GM12878 (cell line): ENCODE measurements around the gene KIF14. TPM values are rescaled to one million over a fixed set of nuclear protein-coding genes. Genes with fewer than 3 reads are reported as not detected.

ENCODE experiments used
- ATAC-seq: fragments of 200-7000 bp; cut with Tn5 transposase; 3 replicates; pipeline ENCODE4 v1.9.1; 2020; ENCODE audit warnings: mild to moderate bottlenecking, moderate library complexity
- BruUV-seq: library from RNA; stranded (reverse); fragments of 400-500 nt; replicated peaks from 2 replicates; lab custom pipeline; 2021; lab: Mats Ljungman, UMichigan
- CTCF ChIA-PET: fragments of 300-600 bp; sonication (Branson Sonifier 250); formaldehyde crosslinking; extraction: SDS; loops from one replicate; lab custom pipeline; 2021; ENCODE audit warnings: inconsistent platforms; lab: Yijun Ruan, JAX
- POLR2A ChIA-PET: fragments of 350-600 bp; formaldehyde crosslinking; extraction: SDS; loops from one replicate; lab custom pipeline; 2021; ENCODE audit warnings: inconsistent platforms; lab: Charles Lee
- RAD21 ChIA-PET: fragments of 300-600 bp; sonication (Branson Sonifier 250); formaldehyde crosslinking; loops from one replicate; lab custom pipeline; 2023; ENCODE audit warnings: antibody characterized with exemption; ENCODE audit not compliant: unreplicated experiment; lab: Charles Lee
- SMC1A ChIA-PET: fragments of 300-600 bp; sonication (Branson Sonifier 250); formaldehyde crosslinking; loops from one replicate; lab custom pipeline; 2023; ENCODE audit not compliant: unreplicated experiment, uncharacterized antibody; lab: Charles Lee
- DNase-seq: peaks from one replicate; pipeline ENCODE4 v3.0.0-alpha.2; 2011; ENCODE audit warnings: low read depth, low spot score
- FAIRE-seq: peaks from 3 replicates; lab custom pipeline; 2011; peaks lifted over from hg19 to GRCh38; lab: Jason Lieb, UNC
- H2AFZ ChIP-seq: 2 replicates; pipeline ENCODE4 v1.6.0; 2011; ENCODE audit warnings: low read depth, low read length, control low read depth; ENCODE audit not compliant: control insufficient read depth
- H3K27ac ChIP-seq: 2 replicates; pipeline ENCODE4 v1.5.1; 2011; ENCODE audit warnings: control low read depth; ENCODE audit not compliant: control insufficient read depth, insufficient read depth
- H3K27me3 ChIP-seq, 2 experiments: replicated peaks in 1 of 2; 2 replicates each; pipeline versions ENCODE4 v1.6.0 to v1.6.1; 2011; ENCODE audit warnings: low read length in 1 of 2; ENCODE audit not compliant: control insufficient read depth in 2 of 2, insufficient read depth in 2 of 2
- H3K36me3 ChIP-seq, 2 experiments: 2 replicates each; pipeline ENCODE4 v1.5.1; 2011; ENCODE audit warnings: low read length in 1 of 2; ENCODE audit not compliant: control insufficient read depth in 2 of 2, insufficient read depth in 2 of 2
- H3K4me1 ChIP-seq: 2 replicates; pipeline ENCODE4 v1.6.1; 2011; ENCODE audit warnings: mild to moderate bottlenecking, low read length, moderate library complexity, mixed read lengths; ENCODE audit not compliant: control insufficient read depth, insufficient read depth
- H3K4me2 ChIP-seq: 2 replicates; pipeline ENCODE4 v1.6.0; 2011; ENCODE audit warnings: control low read depth; ENCODE audit not compliant: control insufficient read depth, insufficient read depth
- H3K4me3 ChIP-seq: fragments of 200-600 bp; sonication (generic); 2 replicates; pipeline ENCODE4 v1.5.1; 2016
- H3K79me2 ChIP-seq: 2 replicates; pipeline ENCODE4 v1.6.0; 2011; ENCODE audit warnings: low read length; ENCODE audit not compliant: control insufficient read depth, insufficient read depth
- H3K9ac ChIP-seq: 2 replicates; pipeline ENCODE4 v1.8.0; 2011; ENCODE audit warnings: low read length, control low read depth, mixed read lengths; ENCODE audit not compliant: control insufficient read depth, insufficient read depth
- H3K9me3 ChIP-seq: replicated peaks from 3 replicates; pipeline ENCODE4 v1.5.1; 2011; ENCODE audit warnings: mild to moderate bottlenecking, low read length; ENCODE audit not compliant: control insufficient read depth, insufficient read depth
- H4K20me1 ChIP-seq: 2 replicates; pipeline ENCODE4 v1.6.0; 2011; ENCODE audit not compliant: control insufficient read depth, insufficient read depth
- BCL3 ChIP-seq: IDR thresholded peaks from 2 replicates; pipeline ENCODE4 v1.6.1; 2011; ENCODE audit warnings: borderline replicate concordance, low read depth, mild to moderate bottlenecking, moderate library complexity, low read length; ENCODE audit not compliant: insufficient read depth, poor library complexity, severe bottlenecking
- CUX1 ChIP-seq: IDR thresholded peaks from 2 replicates; pipeline ENCODE4 v1.6.1; 2012; ENCODE audit warnings: improper control_type of control experiment, low read depth, low read length; ENCODE audit not compliant: insufficient replicate concordance
- E2F8 ChIP-seq: fragments of 450-650 bp; IDR thresholded peaks from 2 replicates; pipeline ENCODE4 v1.6.1; 2018; ENCODE audit warnings: mild to moderate bottlenecking, low read depth, moderate library complexity; ENCODE audit not compliant: partially characterized antibody
- E4F1 ChIP-seq: fragments of 450-650 bp; IDR thresholded peaks from 2 replicates; pipeline ENCODE4 v1.6.1; 2018; ENCODE audit warnings: borderline replicate concordance, mild to moderate bottlenecking; ENCODE audit not compliant: partially characterized antibody
- SPI1 ChIP-seq: IDR thresholded peaks from 2 replicates; pipeline ENCODE4 v1.6.1; 2011; ENCODE audit warnings: low read depth, mild to moderate bottlenecking, low read length, moderate library complexity, borderline replicate concordance; ENCODE audit not compliant: insufficient read depth
- ZBTB33 ChIP-seq: fragments of 450-650 bp; IDR thresholded peaks from 2 replicates; pipeline ENCODE4 v1.6.1; 2017; ENCODE audit warnings: mild to moderate bottlenecking
- WGBS: methylation state at CpG from one replicate; pipeline ENCODE4 v1.1.6; 2016; ENCODE audit warnings: low lambda C conversion rate; ENCODE audit not compliant: insufficient replicate concordance, insufficient coverage; ENCODE audit errors: missing lambda C conversion rate; 5-methylcytosine and 5-hydroxymethylcytosine counted together
- in situ Hi-C: fragments of 300-500 bp; cut with MboI; formaldehyde crosslinking; loops from 9 replicates; pipeline ENCODE4 v1.14.3; 2018; ENCODE audit warnings: mixed read lengths
- intact Hi-C: fragments of 100-400 bp; cut with micrococcal nuclease; formaldehyde crosslinking; loops from one replicate; pipeline ENCODE4 v1.14.2; 2022; ENCODE audit not compliant: unreplicated experiment
- polyA plus RNA-seq, 11 experiments: library from polyadenylated mRNA; depleted of rRNA in 4 of 11; unstranded in 6 of 11; stranded (reverse) in 5 of 11; fragments of >200 nt; fragmentation: Nextera tagmentation in 4 of 11; fragmentation: Illumina TruSeq in 1 of 11; extraction: Ambion mirVana in 4 of 11; extraction: Trizol in 1 of 11; gene quantifications; 1 replicate in 1 of 11; 2 replicates in 10 of 11; pipeline versions ENCODE4 v1.2.1 to v1.2.3, GENCODE V29; 2011 to 2016; ENCODE audit warnings: inconsistent platforms in 2 of 11, missing spikeins in 2 of 11, low read depth in 1 of 11
- total RNA-seq, 4 experiments: library from RNA; depleted of rRNA in 3 of 4; stranded (reverse); fragments of >200 nt in 3 of 4; fragmentation: Illumina TruSeq in 1 of 4; extraction: Trizol in 1 of 4; gene quantifications; 2 replicates each; pipeline versions ENCODE4 v1.2.1 to v1.2.3, GENCODE V29; 2013 to 2021

Gene KIF14
- total and polyA plus RNA-seq, 10 of the 15 experiments (the other 5 are each of a cell fraction or from before 2014, with no cell fraction given): 6.8 to 25.5 (median 14.4) TPM

GRCh38 chr1:200631375-200631774, 10.8 kb upstream of the KIF14 start:
- intact Hi-C loops: no loop called here
- Histone ChIP-seq H3K27ac (no peak overlapping the region), H3K4me2 (no peak overlapping the region), H3K9me3 (no peaks in the 10 kb centered on the region), H3K27me3 (no peaks in the 10 kb centered on the region), H3K36me3 (no peaks in the 10 kb centered on the region), H3K4me3 (no peak overlapping the region), H3K4me1 (peaks cover 34% of the 10 kb centered on the region), H4K20me1 (no peaks in the 10 kb centered on the region), H3K79me2 (no peaks in the 10 kb centered on the region), H2AFZ (no peak overlapping the region), H3K9ac (no peak overlapping the region)
- in situ Hi-C loops: no loop called here
- ChIA-PET SMC1A (no interaction called here), POLR2A (no interaction called here), RAD21 (no interaction called here), CTCF (no interaction called here)
- DNase-seq (no peak), ATAC-seq (no peak), FAIRE-seq (no peak)
- TF ChIP-seq E4F1 (no peak), CUX1 (no peak), ZBTB33 (no peak), E2F8 (no peak), BCL3 (no peak), SPI1 (no peak)
- 94% methylated on average over 1 of the region's 1 CpG for WGBS
- no TSS peak for BruUV-seq
